ENCODE measurements around the gene ADRB2.

ADRB2 gene

DNA sequence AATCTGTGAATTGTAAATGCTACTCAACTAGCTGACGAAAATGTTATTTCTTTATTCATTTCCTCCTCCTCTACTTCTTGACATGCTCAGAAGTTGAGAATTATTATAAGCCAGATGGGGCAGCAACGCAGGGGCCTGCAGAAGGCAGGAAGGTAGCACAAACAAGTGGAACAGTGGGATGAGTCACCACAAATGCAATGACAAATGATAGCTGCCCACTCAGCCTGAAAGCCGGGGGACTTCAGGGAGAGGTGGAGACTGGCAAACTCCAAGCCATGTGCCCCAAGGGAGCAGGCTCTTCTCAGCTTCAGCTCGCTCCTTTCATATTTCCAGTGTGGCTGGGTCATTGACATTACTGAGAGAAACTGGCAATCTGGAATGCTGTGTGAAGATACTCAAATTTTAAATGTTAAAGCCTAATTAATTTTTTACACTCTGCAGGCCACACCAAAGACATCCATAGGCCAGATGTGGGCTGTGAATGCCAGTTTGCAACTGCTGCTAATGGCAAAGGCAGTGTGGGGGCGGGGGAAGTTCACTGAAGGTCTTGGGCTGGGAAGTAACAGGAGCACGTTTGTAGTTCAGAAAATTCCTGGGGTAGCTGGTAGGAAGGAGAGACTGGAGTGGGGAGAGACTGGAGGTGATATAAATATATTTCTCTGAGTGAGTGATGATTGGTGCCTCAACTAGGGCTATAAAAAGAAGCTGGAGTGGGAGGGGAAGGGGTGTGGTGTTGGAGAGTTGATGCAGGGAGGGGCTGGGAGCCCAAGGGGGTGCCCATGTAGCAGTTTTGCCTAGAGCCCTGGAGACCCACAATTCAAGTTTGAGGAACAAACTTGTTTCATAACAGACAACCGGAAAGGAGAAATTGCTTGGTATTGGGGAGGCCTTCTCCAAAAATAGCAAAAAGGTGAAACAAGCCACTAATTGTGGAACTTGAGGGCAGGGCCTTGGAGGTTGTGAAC, 20.8 kb upstream of the ADRB2 start:
- no peak for DNase-seq (ENCODE audit: low read depth)

DNA sequence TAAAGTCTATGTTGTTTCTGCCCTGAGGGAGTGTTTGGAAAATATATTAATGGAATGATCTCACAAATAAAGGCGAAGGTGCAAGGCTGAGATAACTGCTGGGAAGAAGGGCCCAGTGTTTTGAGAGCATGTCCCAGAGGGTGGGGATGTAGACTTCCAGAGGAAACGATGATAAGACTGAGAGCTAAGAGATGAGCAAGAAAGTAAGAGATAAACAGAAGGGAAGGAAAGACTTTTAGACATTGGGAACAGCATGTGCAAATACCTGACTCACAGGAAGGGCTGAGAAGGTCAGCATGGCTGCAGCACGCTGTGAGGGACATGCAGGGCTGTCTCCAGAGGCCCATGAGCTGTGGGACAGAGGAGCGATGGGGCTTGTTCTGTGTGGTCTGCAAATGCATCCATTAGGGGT, 19.9 kb upstream of the ADRB2 start:
- DNase-seq (ENCODE audit: low read depth): no peak

DNA sequence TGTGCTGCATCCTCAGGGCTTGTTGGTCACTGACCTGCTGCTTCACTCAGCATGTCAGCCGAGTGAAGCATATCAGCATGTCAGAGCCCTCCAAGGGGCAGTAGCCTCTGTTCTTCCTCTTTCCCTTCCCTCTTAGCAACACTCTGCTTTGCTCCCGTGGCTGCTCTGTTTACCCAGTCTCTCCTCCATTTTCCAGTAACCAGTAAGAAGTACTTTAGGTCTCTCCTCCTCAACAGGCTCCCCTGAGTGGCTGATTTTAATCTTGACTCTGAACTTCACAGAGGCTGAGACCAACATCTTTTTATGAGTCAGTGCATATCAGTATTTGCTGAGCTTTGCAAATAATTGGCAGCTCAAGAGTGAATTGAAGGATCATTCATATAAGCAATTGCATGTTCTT, 18.6 kb upstream of the ADRB2 start:
- DNase-seq (ENCODE audit: low read depth): no peak

DNA sequence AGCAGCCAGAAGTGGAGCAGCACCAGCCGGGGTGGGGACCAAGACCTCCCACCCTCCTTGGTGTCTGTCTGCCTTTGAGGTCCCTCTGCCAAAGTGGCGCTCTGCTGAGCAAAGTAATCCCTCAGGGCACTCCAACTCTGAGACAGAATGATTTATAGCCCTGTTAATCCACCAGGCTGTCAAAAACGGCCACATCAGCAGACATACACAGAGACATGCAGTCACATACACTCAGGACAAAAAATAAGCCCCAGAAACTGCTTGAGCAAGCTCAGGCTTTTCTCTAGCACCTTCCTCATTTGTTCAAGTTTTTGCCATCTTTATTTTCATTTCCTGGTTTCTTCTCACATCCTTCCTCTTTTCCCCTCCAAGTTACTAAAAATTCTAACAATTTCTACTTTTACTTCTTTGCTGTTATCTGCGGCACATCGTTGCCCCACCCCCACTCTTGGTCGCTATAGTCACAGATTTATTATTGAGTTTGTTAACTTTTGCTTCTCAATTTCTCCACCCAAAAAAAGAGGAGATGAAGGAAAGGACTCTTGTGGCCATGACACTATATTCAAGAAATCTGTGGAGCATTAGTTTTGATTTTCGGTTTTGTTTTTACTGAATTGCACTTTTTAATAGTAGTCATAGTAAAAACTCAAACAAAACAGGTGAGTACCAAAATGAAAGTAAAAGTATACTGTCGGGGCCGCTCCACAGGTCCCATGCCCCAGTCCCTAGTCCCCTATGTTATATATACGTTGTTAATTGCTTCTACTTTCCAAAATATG, 17.4 kb upstream of the ADRB2 start:
- DNase-seq (ENCODE audit: low read depth): no peak

DNA sequence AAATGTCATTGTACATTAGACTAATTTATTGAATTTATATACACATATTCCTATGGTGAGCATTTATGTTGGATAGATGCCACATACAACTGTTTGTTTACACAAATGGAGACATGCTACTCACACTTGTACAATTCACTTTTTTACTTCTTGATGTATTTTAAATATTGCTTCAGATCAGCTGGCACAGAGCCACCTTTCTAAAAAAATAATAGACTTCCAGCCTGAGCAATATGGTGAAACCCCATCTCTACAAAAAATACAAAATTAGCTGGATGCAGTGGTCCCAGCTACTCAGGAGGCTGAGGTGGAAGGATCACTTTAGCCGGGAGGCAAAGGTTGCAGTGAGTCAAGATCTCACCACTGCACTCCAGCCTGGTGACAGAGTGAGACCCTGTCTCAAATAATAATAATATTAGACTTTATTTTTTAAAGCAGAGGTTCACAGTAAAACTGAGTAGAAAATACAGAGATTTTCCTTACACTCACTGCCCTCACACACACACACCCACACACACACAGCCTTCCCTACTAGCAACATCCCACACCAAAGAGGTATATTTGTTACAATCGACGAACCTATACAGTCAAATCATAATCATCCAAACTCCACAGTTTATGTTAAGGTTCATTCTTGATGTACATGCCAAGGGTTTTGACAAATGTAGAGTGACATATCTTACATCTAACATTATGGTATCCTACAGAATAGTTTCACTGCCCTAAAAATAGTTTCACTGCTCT, 16.5 kb upstream of the ADRB2 start:
- DNase-seq (ENCODE audit: low read depth): no peak

DNA sequence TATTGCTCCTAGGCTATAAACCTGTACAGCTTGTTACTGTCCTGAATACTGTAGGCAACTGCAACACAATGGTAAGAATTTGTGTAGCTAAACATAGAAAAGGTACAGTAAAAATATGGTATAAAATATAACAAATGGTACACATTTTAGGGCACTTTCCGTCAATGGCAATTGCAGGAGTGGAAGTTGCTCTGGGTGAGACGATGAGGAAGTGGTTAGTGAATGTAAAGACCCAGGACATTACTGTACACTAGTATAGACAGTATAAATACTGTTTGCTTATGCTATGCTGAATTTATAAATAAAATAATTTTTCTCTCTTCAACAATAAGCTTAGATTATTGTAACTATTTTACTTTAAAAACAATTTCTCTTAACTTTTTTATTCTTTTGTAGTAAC, 15.6 kb upstream of the ADRB2 start:
- DNase-seq (ENCODE audit: low read depth): no peak

DNA sequence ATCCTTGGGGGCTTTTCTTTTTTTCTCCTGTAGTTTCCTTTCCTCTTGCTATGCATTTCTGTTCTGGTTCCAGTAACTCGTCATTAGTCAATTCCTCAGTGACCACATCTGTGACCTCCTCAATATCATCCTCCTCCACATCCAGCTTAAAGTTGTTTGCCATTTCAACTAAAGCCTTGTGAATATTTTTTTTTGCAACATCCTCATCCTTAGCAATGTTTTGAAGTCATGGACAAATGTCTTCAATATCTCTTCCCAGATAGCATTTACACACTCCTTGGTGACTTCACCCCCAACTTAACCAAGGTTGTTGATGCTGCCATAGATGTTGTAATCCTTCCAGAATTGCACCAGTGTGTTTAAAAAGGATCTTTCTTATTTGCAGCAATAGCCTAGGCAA, 14.7 kb upstream of the ADRB2 start:
- DNase-seq (ENCODE audit: low read depth): no peak

DNA sequence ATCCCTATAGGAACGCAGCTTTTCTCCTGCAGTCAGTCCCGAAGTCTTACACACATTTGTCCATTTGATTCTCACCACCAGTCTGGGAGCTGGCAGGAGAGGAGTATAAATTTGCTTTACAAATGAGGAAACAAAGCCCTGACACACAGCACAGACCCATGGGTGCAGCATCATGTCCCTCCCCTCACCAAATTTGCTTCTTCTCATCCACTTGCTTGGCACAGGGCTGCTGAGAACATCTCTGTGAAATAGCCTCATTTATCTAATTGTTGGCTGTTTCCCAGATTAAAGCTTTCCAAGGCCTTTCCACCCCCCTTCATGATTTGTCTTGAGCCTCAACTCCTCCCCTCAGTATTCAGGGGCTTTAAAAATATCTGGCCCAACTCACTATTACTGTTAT, 11.3 kb upstream of the ADRB2 start:
- DNase-seq (ENCODE audit: low read depth): no peak

DNA sequence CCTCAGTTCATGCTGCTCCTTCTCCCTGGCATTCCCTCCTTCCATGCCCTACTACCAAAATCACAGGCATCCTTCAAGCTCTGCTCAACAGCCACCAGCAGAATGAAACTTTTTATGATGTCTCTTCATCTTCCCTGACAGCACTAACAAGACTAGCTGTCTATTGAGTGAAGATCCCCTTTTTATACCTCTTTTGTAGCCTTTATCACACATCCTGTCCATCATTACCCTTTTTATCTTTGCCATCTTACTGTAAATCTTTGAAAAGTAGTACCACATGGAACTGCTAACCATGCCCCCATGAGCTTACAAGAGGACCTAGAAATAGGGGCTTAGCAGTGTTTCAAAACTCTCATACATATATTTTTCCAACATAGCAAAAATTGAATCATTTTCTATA, 10.8 kb upstream of the ADRB2 start:
- no peak for DNase-seq (ENCODE audit: low read depth)

DNA sequence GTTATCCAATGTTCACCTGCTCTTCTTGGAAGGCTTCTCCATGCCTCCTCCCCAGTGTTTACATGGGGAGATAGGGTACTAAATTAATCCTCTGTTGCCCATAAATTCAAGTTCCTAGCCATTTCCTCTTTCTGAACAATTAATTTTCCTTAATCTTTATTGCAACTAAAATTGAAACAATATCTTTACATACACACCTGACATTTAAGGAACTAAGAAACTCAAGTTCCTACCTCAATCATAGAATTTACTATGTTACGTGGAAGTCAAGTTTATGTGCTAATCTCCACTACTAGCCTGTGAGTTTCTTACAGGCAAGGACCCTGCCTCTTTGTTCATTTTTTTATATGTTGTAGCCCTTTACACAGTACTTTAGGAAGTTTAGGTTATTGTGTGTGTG, 10.1 kb upstream of the ADRB2 start:
- no peak for DNase-seq (ENCODE audit: low read depth)

DNA sequence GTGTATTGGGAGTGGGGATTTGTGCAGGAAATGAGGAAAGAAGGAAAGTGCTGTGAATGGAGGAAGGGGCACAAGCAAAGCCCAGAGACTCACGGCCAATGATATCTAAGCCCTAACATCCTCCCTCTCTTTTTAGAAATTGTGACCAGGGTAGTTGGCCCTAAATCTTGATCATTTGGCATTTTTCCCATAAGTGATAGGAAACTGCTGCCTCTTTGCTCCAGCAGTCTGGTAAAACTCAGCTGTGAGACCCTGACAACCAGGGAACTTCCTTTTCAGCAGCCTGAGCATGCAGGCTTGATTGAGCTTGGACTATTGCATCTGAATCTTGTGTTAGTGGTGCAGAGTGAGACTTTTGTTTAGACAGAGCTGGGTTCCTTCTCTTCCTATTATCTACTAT, 9.6 kb upstream of the ADRB2 start:
- no peak for DNase-seq (ENCODE audit: low read depth)

DNA sequence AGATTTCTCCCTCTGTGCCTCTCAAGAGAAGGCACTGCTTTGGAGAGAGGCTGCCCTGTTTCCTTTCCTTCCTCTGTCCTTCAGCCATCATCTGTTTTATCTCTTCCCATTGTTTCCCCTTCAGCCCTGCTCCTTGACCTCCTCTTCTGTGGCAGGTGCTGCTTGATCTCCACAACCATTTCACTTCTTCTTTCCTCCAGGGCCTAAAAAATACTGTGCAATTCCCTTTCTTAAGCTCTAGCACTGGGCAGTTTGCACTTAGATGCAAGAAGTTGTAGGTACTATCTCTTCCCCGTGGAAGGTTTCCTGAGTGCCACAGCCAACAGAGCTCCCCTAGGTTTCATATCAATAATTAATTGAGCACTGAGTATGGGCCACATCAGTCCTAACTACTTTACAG, 8.8 kb upstream of the ADRB2 start:
- no peak for DNase-seq (ENCODE audit: low read depth)

DNA sequence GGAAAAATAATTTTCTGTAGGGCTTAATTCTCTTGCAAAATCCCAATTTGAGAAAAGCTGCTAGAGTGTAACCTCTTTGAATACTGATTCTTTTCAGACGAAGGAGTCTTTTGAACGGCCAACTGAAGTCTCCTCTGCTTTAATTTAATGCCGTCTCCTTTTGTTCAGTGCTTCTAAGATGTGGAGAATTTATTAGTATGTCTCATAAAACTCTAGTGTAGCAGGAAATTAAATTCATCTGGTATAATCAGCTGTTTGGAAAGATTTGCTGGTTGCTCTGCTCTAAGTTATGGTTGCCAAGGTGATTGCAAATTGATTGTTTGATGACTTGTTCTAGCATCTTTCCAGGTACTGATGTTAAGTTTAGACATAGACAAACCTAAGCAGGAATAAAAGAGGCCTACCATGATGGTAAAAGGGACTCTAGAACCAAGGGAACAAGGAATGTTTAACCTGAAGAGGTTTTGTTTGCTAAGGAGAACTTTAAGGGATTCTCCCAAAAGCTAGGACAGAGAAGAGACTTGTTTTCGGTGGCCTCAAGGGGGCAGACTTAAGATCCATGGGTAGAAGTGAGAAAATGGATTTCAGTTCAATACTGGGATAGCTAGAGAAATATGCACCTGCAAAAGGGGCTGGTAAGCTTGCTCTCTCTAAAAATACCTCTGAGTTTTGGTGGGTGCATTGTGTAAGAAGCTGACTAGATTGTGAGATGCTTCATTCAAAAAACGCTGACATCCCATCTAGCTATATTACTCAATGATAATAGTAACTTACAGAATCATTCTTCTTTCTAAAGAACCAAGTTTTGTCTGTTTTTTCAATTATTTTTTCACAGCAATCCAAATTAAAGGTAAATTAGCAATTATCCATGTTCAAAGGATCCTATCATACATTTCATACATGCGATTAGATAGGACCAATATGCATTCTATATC, 5.7 kb upstream of the ADRB2 start:
- DNase-seq (ENCODE audit: low read depth): no peak

DNA sequence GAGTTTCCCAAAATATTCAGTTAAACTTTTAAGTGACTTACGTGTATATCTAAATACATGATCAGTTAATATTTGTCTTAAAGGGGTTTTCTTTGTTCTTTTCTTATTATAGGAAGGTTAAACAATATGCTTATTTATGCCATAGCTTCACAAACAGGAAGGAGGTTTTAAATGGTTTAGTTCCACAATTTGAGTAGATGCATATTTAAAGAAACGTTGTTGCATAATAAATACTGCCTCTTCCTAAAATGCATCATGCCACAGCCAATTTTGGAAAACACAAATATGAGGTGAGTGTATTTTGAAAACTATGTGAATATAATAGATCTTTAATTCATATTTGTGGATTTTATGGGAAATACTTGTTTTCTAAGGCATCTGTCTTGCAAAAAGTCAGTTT, 2.5 kb upstream of the ADRB2 start:
- no peak for DNase-seq (ENCODE audit: low read depth)

DNA sequence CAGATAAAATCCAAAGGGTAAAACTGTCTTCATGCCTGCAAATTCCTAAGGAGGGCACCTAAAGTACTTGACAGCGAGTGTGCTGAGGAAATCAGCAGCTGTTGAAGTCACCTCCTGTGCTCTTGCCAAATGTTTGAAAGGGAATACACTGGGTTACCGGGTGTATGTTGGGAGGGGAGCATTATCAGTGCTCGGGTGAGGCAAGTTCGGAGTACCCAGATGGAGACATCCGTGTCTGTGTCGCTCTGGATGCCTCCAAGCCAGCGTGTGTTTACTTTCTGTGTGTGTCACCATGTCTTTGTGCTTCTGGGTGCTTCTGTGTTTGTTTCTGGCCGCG, 727 bp upstream of the ADRB2 start:
- DNase-seq (ENCODE audit: low read depth): no peak

DNA sequence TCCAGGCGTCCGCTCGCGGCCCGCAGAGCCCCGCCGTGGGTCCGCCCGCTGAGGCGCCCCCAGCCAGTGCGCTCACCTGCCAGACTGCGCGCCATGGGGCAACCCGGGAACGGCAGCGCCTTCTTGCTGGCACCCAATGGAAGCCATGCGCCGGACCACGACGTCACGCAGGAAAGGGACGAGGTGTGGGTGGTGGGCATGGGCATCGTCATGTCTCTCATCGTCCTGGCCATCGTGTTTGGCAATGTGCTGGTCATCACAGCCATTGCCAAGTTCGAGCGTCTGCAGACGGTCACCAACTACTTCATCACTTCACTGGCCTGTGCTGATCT, 294 bp downstream of the ADRB2 start:
- DNase-seq (ENCODE audit: low read depth): no peak

DNA sequence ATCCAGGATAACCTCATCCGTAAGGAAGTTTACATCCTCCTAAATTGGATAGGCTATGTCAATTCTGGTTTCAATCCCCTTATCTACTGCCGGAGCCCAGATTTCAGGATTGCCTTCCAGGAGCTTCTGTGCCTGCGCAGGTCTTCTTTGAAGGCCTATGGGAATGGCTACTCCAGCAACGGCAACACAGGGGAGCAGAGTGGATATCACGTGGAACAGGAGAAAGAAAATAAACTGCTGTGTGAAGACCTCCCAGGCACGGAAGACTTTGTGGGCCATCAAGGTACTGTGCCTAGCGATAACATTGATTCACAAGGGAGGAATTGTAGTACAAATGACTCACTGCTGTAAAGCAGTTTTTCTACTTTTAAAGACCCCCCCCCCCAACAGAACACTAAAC, 1.3 kb downstream of the ADRB2 start:
- no peak for DNase-seq (ENCODE audit: low read depth)

DNA sequence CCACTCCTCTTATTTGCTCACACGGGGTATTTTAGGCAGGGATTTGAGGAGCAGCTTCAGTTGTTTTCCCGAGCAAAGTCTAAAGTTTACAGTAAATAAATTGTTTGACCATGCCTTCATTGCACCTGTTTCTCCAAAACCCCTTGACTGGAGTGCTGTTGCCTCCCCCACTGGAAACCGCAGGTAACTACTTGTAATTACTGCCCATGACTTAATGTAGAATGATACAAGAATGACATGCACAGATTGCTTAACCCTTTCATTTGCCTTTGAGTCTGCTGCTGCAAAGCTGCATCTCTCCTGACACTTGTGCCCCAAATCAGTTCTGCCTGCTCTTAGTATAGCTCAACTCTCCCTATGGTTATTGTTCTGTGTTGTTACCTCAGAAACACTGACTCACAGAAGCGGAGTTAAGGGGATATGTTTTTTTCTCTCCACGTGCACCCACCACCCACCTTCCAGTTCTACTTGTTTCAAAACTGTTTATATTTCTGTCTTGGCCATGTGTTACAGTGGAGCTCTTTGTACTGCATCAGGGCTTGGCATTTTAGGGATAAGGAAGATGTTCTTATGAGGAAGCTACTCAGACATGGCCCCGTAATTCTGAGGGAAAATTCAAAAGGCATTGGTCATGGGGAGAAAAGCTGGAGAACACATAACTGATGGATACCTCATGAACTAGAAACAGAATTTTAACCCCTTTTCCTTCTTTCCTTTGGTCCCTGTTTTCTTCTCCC, 2.3 kb downstream of the ADRB2 start:
- DNase-seq (ENCODE audit: low read depth): no peak

DNA sequence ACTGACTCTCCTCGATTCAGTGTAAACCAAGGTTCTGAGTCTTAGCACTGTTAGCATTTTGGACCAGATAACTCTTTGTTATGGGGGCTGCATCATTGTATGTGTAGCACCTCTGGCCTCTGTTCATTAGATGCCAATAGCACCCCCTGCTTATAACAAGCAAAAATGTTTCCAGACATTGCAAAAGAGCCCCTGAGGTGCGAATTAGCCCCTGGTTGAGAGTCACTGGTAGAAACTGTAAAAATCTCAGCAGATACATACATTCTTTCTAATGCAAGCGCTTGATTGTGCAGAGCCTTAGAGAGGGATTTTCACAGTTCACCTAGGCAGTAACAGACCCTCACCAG, 2.8 kb downstream of the ADRB2 start:
- DNase-seq (ENCODE audit: low read depth): no peak

DNA sequence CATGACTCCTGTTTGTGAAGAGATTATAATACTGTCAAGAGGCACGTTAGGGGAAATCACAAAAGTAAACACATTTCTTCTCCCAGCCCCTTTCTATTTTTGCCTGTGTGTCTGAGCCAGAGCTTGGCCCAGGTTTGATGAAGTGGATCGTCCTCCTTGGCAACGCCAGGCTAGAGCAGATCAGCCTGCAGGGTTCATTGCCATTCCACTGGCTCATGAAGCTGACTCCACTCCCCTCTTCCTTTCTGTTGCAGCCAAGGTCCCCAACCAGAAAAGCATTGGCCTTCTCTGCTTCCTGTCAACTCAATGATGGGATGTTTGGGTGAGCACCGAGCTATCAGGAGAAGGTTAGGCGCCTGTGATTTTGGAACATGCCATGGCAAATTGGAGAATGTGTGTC, 3.3 kb downstream of the ADRB2 start:
- DNase-seq (ENCODE audit: low read depth): no peak

DNA sequence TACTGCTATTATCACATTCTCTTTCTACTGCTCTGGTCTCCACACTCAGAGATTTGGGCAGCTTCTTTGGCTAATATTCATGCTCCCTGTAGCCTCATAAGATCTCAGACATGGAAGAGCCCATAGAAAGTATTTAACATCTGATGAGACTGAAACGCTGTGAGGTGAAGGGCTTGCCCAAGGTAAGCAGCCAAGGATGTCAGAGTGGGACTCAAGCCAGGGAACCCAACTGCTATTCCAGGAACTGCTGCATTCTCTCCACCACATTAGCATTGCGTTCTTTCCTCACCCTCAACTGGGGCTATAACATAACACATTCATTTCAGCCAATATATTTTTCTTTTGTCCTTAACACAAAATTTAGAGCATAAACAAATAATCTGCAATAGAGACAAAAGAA, 3.8 kb downstream of the ADRB2 start:
- no peak for DNase-seq (ENCODE audit: low read depth)
